Spleen (tissue), 7 donors: ENCODE measurements around the gene SDCBP2.

Experiments
- POLR2A ChIP-seq, 3 donors: fragments of 450-650 bp; IDR thresholded peaks; one replicate each; pipeline ENCODE4 v1.5.1; 2017; ENCODE audit warnings: antibody characterized with exemption in 3 of 3, mild to moderate bottlenecking in 1 of 3
- TF ChIP-seq, protein P1 (sequence below), 11 experiments: fragments of 200-600 bp in 7 of 11; fragments of 450-650 bp in 4 of 11; sonication (generic) in 4 of 11; IDR thresholded peaks in 8 of 11; conservative IDR thresholded peaks in 3 of 11; 1 replicate in 7 of 11; 2 replicates in 4 of 11; pipeline versions ENCODE4 v1.4.0 to v1.8.0; 2016 to 2021; ENCODE audit warnings: antibody characterized with exemption in 11 of 11, inconsistent platforms in 4 of 11, mild to moderate bottlenecking in 1 of 11
- donor health status: DM: no; HTN: no; CAD: no; lungs with moderate emphysema.
- donor health status: DM: no; HTN: no; CAD: no.
- donor health status: DM: no; HTN: no; CAD: no.

- TF ChIP-seq POLR2A (IDR thresholded peaks at IDR 0.05) = no peak
- TF ChIP-seq, protein P1, sequence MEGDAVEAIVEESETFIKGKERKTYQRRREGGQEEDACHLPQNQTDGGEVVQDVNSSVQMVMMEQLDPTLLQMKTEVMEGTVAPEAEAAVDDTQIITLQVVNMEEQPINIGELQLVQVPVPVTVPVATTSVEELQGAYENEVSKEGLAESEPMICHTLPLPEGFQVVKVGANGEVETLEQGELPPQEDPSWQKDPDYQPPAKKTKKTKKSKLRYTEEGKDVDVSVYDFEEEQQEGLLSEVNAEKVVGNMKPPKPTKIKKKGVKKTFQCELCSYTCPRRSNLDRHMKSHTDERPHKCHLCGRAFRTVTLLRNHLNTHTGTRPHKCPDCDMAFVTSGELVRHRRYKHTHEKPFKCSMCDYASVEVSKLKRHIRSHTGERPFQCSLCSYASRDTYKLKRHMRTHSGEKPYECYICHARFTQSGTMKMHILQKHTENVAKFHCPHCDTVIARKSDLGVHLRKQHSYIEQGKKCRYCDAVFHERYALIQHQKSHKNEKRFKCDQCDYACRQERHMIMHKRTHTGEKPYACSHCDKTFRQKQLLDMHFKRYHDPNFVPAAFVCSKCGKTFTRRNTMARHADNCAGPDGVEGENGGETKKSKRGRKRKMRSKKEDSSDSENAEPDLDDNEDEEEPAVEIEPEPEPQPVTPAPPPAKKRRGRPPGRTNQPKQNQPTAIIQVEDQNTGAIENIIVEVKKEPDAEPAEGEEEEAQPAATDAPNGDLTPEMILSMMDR (IDR thresholded peaks at IDR 0.05 in 8 of 11, conservative IDR thresholded peaks at IDR 0.05 in 3 of 11) = no peak
These were observed 7.2 kb upstream of the SDCBP2 start for GRCh38 chr20:1335961-1336698.
